Ammon's horn (tissue), 1 donor: Measurements from ENCODE around the gene POLRMT.
"Not testable (repeated sequence)": the region's sequence is repeated elsewhere in the genome, so short reads cannot be mapped to it uniquely, and the experiment has no call there.

ENCODE experiments used
- DNase-seq: peaks from one replicate; pipeline ENCODE4 v3.0.0-alpha.2; 2016; ENCODE audit warnings: low spot score

POLRMT gene

DNA sequence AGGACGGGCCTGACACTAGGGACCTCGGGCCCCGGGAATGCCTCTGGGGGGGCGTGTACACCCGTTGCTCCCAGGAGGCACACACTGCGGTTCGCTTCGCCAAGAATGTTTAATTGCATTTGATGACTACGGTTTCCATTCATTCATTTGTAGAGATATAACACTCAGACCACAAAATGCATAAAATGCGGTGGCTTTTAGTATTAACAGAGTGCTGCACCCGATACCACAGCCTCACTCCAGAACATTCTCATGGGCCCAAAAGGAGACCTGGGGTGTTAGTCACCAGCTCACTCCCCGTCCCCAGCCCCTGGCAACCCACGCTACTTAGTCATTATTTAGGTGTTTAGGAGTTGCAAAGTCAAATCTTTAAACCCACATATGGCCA lies 21.9 kb downstream of the POLRMT start:
- DNase-seq = no peak

DNA sequence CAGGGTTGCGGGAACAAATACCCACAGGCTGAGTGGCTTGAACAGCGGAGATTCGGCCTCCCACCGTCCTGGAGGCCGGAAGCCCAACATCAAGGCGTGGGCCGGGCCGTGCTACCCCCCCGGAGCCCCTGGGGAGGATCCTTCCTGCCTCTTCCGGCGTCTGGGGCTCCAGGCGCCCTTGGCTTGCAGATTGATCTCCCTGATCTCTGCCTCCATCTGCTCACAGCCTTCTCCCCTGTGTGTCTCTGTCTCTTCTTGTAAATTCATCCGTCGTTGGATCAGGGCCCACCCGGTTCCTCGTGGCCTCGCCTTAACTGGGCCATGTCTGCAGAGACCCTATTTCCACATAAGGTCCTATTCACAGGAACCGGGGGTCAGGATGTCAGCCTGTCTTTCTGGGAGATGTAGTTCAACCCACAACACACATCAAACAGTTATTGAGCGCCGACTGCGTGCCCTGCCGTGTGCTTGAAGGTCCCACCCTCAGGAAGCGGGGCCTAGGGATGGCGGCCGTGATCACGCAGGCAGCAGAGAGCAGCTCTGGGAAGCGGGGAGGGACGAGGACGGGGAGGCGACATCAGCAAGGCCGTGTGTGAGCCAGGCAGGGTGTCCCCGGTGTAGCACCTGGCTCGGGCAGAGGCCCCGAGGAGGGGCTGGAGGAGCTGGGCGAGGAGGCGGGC lies 22.4 kb downstream of the POLRMT start:
- no peak for DNase-seq

DNA sequence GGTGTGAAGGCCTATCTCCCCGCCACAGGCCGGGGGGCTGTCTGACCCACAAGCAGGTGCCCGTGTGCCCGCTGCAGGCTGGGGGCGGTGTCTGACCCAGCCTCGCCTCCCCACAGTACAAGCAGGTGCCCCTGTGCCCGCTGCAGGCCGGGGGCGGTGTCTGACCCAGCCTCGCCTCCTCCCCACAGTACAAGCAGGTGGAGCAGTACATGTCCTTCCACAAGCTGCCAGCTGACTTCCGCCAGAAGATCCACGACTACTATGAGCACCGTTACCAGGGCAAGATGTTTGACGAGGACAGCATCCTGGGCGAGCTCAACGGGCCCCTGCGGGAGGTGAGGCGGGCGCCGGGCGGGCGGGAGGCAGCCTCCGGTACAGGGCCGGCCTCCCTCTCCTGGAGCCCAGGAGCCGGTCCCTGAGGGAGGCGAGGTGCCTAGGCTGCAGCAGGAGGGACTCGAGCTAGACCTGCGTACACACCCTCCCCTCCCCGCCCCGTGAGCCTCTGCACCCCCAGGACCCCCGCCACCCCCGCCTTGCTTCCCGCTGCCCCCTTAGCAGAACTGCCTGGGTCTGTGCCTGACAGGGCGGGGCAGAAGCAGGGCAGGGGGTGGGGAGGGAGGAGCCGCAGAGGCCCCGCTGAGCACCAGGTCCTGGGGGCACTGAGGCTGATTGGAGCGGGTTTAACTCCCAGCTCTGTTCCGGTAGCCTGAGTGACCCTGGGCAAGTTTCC lies 23.1 kb downstream of the POLRMT start:
- DNase-seq = no peak

DNA sequence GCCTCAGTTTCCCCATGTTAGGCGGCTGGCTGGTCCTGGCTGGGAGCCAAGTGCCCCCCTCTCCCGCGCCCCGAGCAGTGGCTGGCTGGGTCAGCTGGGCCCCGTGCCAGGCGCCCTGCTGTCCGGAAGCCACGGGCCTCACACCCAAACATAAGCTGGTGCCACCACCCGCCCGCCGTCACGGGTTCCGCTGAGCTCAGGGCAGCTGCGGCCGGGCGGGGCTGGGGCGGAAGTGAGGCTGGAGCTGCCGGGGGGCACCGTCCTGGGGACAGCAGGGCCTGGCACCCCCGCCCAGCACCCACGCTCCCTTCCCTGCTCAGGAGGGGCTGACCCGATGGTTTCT lies 24.4 kb downstream of the POLRMT start:
- DNase-seq = peak; percentile 88

DNA sequence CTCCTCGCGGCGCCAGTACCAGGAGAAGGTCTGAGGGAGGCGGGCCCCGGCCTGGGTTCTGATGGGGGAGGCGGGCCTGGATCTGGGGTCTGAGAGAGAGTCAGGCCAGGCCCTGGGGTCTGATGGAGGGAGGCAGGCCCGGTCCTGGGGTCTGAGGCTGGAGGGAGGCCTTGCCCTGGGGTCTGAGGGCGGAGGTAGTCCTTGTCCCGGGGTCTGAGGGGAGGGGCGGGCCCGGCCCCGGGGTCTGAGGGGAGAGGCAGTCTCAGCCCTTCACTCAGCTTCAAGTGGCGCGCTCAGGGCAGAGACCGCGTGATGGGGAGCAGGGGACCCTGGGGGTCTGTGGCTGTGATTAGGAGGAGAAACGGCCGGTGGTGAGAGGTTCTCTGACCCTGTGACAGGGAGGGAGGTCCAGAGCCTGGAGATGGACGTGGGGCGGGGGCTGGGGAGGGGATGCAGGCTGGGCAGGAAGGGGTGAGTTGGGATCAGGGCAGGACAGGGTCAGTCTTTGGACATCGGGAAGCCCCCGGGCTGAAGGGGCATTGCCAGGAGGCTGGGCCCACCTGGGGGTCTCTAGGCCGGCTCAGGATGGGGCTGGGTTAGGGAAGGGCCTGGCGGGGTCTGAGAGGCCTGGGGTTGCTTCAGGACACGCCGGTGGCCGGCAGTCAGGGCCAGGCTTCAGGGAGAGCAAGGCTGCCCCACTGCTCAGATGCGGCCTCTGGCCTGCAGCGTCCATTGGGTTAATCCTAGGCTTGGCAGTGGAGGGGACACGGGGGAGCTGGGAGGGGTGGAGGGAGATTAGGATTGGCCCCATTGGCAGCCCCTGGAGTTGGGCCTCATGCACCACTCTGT lies 25.0 kb downstream of the POLRMT start:
- DNase-seq = no peak

DNA sequence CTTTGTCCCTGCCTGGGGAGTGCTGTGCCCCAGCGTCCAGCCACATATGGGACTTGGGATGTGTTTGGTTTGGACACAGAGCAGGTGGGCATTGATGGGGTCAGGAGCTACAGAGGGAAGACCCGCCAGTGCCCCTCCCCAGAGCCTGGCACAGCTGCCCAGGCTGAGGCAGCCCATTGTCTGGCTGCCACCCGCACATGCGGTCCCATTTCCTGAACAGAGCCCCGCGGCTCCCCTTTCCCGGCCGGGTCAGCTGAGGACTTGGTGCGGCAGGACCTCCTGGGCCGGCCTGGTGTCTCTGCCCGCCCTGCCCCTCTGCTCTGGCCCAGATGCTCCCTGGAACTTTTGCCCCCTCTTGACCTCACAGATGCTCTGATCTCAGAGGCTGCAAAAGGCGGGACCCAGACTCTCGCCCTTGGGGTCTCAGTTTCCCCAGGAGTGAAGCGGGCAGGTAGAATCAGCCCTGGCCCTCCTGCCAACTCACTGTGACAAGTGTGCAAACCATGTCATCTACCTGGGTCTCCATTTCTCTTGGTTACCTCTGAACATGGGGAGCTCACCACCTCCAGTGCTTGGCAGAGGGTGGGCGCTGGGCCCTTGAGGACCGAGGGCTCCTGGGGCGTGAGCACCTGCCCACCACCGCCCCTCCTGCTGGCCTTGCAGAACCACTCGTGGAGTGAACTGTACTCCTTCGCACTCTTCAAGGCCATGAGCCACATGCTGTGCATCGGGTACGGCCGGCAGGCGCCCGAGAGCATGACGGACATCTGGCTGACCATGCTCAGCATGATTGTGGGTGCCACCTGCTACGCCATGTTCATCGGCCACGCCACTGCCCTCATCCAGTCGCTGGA lies 25.8 kb downstream of the POLRMT start:
- DNase-seq = no peak

DNA sequence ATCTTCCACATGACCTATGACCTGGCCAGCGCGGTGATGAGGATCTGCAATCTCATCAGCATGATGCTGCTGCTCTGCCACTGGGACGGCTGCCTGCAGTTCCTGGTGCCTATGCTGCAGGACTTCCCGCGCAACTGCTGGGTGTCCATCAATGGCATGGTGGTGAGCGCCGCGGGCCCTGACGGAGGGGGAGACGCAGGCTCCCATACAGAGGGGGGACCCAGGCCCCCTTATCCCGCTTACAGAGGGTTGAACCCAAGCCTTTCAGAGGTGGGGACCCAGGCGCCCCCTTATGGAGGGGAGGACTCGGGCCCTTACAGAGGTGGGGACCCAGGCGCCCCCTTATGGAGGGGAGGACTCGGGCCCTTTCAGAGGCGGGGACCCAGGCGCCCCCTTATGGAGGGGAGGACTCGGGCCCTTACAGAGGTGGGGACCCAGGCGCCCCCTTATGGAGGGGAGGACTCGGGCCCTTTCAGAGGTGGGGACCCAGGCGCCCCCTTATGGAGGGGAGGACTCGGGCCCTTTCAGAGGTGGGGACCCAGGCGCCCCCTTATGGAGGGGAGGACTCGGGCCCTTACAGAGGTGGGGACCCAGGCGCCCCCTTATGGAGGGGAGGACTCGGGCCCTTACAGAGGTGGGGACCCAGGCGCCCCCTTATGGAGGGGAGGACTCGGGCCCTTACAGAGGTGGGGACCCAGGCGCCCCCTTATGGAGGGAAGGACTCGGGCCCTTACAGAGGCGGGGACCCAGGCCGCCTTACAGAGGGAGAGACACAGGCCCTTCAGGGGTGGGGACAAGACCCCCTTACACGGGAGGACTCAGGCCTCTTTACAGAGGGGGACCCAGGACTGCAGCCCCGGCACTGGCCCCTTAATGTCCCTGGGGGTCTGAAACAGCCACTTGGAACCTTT lies 28.0 kb downstream of the POLRMT start:
- DNase-seq = not testable (repeated sequence)

DNA sequence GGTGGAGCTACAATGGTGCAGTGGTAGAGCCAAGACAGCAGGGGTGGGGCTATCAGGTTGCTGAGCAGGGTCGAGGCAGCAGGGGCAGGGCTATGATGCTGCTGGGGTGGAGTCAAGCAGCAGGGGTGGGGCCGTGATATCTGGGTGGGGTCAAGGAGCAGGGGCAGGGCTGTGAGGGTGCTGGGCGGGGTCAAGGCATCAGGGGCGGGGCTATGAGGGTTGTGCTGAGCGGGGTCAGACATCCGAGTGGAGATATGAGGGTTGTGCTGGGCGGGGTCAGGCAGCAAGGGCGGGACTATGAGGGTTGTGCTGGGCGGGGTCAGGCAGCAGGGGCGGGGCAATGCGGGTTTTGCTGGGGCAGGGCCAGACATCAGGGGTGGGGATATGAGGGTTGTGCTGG lies 29.0 kb downstream of the POLRMT start:
- no peak for DNase-seq

DNA sequence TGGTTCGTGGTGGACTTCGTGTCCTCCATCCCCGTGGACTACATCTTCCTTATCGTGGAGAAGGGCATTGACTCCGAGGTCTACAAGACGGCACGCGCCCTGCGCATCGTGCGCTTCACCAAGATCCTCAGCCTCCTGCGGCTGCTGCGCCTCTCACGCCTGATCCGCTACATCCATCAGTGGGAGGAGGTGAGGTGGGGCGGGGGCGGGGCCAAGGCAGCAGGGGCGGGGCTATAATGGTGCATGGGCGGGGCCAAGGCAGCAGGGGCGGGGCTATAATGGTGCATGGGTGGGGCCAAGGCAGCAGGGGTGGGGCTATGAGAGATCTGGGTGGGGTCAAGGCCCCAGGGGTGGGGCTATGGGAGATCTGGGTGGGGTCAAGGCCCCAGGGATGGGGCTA lies 29.6 kb downstream of the POLRMT start:
- not testable (repeated sequence) for DNase-seq

DNA sequence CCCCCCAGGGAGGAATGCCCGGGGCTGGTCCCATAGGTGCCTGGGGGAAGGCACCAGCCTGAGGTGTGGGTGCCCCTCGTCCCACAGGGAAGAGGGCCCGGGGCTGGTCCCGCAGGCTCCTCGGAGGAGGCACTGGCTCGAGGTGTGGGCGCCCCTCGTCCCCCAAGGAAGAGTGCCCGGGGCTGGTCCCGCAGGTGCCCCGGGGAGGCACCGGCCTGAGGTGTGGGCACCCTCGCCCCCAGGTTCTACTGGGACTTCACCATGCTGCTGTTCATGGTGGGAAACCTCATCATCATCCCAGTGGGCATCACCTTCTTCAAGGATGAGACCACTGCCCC lies 30.1 kb downstream of the POLRMT start:
- not testable (repeated sequence) for DNase-seq

DNA sequence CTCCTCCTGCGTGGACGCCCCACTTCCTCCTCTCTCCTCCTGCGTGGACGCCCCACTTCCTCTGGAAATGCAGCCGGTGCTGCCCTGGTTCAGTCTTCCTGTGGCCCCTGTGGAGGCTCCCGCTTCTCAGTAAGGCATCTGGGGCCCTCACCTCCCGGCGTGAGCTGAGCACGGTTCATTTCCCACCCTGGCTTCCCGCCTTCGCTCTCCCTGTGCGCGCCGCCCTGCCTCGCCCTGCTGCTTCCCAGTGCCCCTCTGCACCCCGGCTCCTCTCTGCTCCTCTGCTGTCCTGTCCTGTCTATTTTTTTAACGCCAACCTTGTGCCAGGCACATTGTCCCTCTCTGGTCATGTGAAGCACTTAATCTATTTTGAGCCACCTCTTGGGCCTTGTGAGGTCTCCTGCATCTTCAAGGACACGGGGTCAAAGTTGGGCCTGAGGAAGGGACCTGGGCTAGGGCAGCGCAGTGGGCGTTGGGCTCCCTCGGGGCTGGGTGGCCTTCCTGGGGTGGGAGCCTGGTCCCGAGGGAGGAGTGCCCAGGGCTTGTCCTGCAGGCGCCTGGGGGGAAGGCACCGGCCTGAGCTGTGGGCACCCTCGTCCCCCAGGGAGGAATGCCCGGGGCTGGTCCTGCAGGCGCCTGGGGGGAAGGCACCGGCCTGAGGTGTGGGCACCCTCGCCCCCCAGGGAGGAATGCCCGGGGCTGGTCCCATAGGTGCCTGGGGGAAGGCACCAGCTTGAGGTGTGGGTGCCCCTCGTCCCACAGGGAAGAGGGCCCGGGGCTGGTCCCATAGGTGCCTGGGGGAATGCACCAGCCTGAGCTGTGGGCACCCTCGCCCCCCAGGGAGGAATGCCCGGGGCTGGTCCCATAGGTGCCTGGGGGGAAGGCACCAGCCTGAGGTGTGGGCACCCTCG lies 30.7 kb downstream of the POLRMT start:
- no peak for DNase-seq

DNA sequence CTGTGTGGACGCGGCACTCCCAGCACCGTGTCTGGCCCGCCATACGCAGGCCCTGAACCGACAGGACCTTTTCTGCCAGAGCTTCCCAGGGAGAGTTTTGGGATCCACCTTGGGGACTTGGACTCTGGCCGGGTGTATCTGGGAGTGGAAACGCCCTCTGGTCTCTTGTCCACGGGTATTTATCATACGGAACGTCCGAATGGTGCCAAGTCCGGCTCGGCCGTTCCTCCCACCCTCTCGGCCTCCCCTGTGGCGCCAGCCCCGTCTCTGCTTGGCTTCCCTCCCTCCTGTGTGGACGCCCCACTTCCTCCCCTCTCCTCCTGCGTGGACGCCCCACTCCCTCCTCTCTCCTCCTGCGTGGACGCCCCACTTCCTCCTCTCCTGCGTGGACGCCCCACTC lies 31.5 kb downstream of the POLRMT start:
- no peak for DNase-seq

DNA sequence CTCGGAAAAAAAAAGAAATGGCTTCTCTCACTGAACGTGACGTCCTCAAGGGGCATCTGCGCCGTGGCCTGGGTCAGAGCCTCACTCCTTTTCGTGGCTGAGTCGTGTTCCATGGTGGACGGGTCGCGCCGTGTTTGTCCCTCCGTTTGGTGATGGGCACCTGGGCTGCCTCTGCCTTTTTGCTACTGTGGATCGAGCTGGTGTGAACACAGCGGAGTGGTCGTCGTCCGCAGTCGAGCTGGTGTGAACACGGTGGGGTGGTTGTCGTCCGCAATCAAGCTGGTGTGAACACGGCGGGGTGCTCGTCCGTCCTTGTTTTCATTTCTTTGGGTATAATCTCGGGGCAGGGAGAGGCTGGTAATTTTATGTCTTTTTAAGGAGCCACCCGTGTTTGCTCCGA lies 32.0 kb downstream of the POLRMT start:
- DNase-seq = no peak

DNA sequence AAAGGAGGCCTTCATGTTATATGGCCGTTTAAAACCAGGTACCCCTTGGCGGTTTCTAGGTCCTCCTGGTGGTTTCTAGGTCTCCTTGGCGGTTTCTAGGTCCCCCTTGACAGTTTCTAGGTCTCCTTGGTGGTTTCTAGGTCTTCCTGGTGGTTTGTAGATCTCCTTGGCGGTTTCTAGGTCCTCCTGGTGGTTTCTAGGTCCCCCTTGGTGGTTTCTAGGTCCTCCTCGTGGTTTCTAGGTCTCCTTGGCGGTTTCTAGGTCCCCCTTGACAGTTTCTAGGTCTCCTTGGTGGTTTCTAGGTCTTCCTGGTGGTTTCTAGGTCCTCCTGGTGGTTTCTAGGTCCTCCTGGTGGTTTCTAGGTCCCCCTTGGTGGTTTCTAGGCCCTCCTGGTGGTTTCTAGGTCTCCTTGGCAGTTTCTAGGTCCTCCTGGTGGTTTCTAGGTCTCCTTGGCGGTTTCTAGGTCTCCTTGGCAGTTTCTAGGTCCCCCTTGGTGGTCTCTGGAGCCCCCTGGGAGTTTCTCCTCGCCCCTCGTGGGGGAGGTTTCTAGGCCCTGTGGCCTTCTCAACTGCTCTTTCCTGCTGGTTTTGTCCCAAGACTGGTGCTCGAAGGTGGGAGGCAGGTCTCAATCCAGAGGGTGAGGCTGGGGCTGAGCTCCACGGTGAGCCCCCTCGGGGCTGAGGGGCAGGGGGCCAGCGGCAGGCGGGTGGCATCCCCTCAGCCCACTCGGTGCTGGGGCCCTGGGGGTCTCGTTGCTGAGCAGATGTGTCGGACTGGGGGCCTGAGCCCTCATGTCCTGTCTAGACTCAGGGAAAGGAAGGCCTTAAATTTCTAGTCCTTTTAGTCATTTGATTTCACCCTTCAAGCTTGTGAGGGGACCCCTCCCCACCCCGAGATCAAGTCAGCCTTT lies 35.7 kb downstream of the POLRMT start:
- no peak for DNase-seq

DNA sequence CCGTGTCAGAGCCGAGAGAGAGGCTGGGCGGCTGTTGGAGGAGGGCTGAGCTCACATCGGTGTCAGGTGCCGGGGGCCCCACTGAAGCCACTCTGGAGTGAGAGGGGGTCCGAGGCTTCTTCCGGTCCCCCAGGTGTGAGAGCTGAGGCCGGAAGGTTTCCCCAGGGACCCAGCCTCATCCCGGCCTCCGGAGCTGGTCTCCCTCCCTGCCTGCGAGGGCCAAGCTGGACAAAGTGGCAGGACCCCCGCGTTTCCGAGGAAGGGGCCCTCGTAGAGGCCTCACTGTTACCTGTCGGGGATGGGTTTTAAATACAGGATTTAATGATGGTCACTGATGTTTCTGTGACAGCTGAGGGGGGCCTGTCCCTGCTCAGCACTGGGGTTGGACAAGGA lies 37.1 kb downstream of the POLRMT start:
- DNase-seq = no peak

DNA sequence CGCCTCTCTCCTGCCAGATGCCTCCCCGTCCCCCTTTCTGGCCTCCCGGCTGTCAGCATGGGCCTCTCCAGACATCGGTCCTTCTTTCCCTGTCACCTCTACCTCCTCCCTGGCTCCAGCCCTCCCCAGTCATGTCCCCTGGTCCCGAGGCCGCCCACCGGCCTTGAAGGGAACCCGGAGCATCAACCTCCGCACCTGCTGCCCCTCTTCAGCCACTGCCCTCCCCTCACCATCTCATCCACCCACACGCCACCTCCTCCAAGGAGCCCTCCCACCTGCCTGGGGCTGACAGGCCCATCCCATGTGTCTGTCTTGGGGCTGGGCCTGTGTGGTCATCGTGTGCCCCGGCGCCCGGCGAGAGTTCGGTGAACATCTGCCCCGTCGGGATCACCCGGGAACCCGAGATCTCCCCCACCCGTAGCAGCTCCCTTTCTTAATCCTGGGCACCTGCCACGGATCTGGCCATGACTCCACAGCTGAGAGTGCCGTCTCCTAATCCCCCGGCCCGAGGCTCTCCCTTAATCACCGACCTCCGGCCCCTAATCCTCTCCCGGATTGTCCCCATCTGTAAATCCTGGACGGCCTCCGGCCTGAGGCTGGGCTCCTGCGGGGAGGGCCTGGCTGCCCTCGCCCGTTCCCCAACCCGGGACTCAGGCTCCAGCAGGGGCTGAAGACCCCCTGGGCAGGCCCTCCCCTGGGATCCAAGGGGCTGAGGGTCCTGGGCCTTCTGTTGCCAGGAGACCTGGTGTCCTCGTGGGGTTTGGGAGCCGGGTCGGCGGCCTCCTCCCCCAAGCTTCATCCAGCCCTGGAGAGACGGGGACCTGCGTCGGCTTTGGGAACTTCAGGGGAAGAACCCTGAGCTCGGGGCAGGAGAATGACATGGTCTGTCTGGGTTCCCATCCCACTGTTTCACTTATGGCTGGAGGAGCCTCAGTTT lies 37.7 kb downstream of the POLRMT start:
- DNase-seq = no peak

DNA sequence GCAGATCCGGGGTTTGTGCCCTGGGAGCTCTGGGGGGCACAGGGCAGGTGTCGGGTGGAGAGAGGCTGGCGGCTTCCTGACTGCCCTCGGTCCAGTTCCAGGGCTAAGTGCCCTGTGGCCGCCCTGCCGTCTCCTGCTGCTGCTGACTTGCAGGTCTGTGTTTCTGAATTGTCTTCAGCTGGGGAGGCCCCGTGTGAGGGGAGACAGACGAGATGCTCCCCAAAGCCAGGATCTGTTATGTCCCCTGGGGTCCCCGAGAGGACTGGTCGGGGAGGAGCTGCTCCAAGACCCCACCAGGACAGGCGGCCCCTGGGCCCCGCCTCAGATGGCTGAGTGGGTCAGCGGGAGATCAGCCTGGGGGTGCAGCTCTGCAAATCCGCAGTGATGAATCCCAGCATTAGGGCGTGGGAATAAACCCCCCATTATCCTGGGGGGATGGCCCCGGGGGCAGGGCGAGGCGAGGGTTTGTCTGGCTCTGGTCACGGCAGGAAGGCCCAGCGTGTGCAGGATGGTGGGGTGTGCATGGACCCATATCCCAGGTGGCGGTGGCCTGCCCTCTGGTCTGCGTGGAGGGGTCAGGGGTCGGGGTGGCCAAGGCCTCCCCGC lies 39.0 kb downstream of the POLRMT start:
- no peak for DNase-seq
